H9 (cell line): ENCODE results near the gene FILIP1. TPM values are rescaled to one million over a fixed set of nuclear protein-coding genes. Genes with fewer than 3 reads are reported as not detected.
A peak's percentile ranks its signal among the peaks of the same experiment; 100 is the strongest.

Experiments
- DNase-seq: peaks from one replicate; pipeline ENCODE4 v3.0.0-alpha.2; 2017
- H2AFZ ChIP-seq: one replicate; pipeline ENCODE4 v1.6.1; 2013; ENCODE audit warnings: mild to moderate bottlenecking, low read length, control low read depth, moderate library complexity
- H2AK5ac ChIP-seq: 2 replicates; pipeline ENCODE4 v1.6.1; 2013; ENCODE audit warnings: low read length, control low read depth, mixed read lengths; ENCODE audit not compliant: insufficient read length
- H2BK120ac ChIP-seq: one replicate; pipeline ENCODE4 v1.6.1; 2013; ENCODE audit warnings: low read depth, mild to moderate bottlenecking, low read length, control low read depth, inconsistent platforms; ENCODE audit not compliant: poor library complexity, severe bottlenecking
- H2BK12ac ChIP-seq: 2 replicates; pipeline ENCODE4 v1.6.1; 2013; ENCODE audit warnings: low read length, control low read depth, mixed read lengths, low read depth; ENCODE audit not compliant: insufficient read length
- H2BK15ac ChIP-seq: 2 replicates; pipeline ENCODE4 v1.6.1; 2013; ENCODE audit warnings: low read depth, low read length, control low read depth
- H2BK20ac ChIP-seq: one replicate; pipeline ENCODE4 v1.6.1; 2013; ENCODE audit warnings: low read depth, mild to moderate bottlenecking, low read length, control low read depth, inconsistent platforms; ENCODE audit not compliant: poor library complexity, severe bottlenecking
- H2BK5ac ChIP-seq: 2 replicates; pipeline ENCODE4 v1.6.1; 2013; ENCODE audit warnings: low read length, control low read depth, mixed read lengths; ENCODE audit not compliant: insufficient read length
- H3K14ac ChIP-seq: 2 replicates; pipeline ENCODE4 v1.6.1; 2013; ENCODE audit warnings: low read length, control low read depth; ENCODE audit not compliant: insufficient read depth
- H3K18ac ChIP-seq: 2 replicates; pipeline ENCODE4 v1.6.1; 2013; ENCODE audit warnings: low read depth, mild to moderate bottlenecking, mixed read lengths, low read length, control low read depth; ENCODE audit not compliant: insufficient read length
- H3K23ac ChIP-seq: 2 replicates; pipeline ENCODE4 v1.6.1; 2013; ENCODE audit warnings: low read length, control low read depth, mixed read lengths, low read depth; ENCODE audit not compliant: insufficient read length
- H3K23me2 ChIP-seq: 2 replicates; pipeline ENCODE4 v1.6.1; 2013; ENCODE audit warnings: low read depth, mild to moderate bottlenecking, mixed read lengths, low read length, control low read depth; ENCODE audit not compliant: insufficient read length, poor library complexity, severe bottlenecking
- H3K27ac ChIP-seq: 2 replicates; pipeline ENCODE4 v1.5.1; 2013; ENCODE audit warnings: low read length, control low read depth, mixed read lengths, low read depth; ENCODE audit not compliant: insufficient read length
- H3K27me3 ChIP-seq: 2 replicates; pipeline ENCODE4 v1.6.1; 2013; ENCODE audit warnings: low read length, control low read depth, inconsistent platforms; ENCODE audit not compliant: insufficient read depth
- H3K4ac ChIP-seq: 2 replicates; pipeline ENCODE4 v1.6.1; 2013; ENCODE audit warnings: low read depth, mild to moderate bottlenecking, control low read depth, inconsistent platforms, low read length, moderate library complexity
- H3K4me1 ChIP-seq: 2 replicates; pipeline ENCODE4 v1.6.1; 2013; ENCODE audit warnings: low read length, control low read depth, inconsistent platforms; ENCODE audit not compliant: insufficient read depth
- H3K4me2 ChIP-seq: 2 replicates; pipeline ENCODE4 v1.6.1; 2013; ENCODE audit warnings: low read length, control low read depth, mixed read lengths; ENCODE audit not compliant: insufficient read length, insufficient read depth
- H3K56ac ChIP-seq: 2 replicates; pipeline ENCODE4 v1.6.1; 2013; ENCODE audit warnings: low read depth, mild to moderate bottlenecking, mixed read lengths, low read length, control low read depth; ENCODE audit not compliant: insufficient read length
- H3K79me1 ChIP-seq: 2 replicates; pipeline ENCODE4 v1.6.1; 2013; ENCODE audit warnings: low read depth, mild to moderate bottlenecking, moderate library complexity, low read length, control low read depth, inconsistent platforms; ENCODE audit not compliant: insufficient read depth, poor library complexity, severe bottlenecking
- H3K79me2 ChIP-seq: 2 replicates; pipeline ENCODE4 v1.6.1; 2013; ENCODE audit warnings: low read length, control low read depth, inconsistent platforms; ENCODE audit not compliant: insufficient read depth
- H3K9ac ChIP-seq: 2 replicates; pipeline ENCODE4 v1.6.1; 2013; ENCODE audit warnings: low read length, control low read depth, mixed read lengths; ENCODE audit not compliant: insufficient read length; ENCODE audit errors: extremely low read depth
- H3K9me3 ChIP-seq: one replicate; pipeline ENCODE4 v1.6.1; 2013; ENCODE audit warnings: low read depth, low read length, inconsistent platforms; ENCODE audit not compliant: control insufficient read depth
- H3T11ph ChIP-seq: one replicate; pipeline ENCODE4 v1.6.1; 2013; ENCODE audit warnings: mild to moderate bottlenecking, low read length, control low read depth, inconsistent platforms
- H4K20me1 ChIP-seq: one replicate; pipeline ENCODE4 v1.6.1; 2013; ENCODE audit not compliant: control insufficient read depth, insufficient read length, insufficient read depth
- H4K5ac ChIP-seq: 2 replicates; pipeline ENCODE4 v1.6.1; 2013; ENCODE audit warnings: low read depth, mild to moderate bottlenecking, mixed read lengths, low read length, control low read depth; ENCODE audit not compliant: insufficient read length
- H4K8ac ChIP-seq: replicated peaks from 2 replicates; pipeline ENCODE4 v1.6.1; 2013; ENCODE audit warnings: low read length, control low read depth, mixed read lengths, low read depth; ENCODE audit not compliant: insufficient read length
- H4K91ac ChIP-seq: 2 replicates; pipeline ENCODE4 v1.6.1; 2013; ENCODE audit warnings: low read depth, mild to moderate bottlenecking, moderate library complexity, mixed read lengths, low read length, control low read depth; ENCODE audit not compliant: insufficient read length
- H3K27ac Mint-ChIP-seq, 3 experiments: 2 replicates in 2 of 3; 3 replicates in 1 of 3; pipeline ENCODE4 v1.8.0; 2020 to 2021; ENCODE audit warnings: mixed read lengths in 3 of 3, mild to moderate bottlenecking in 1 of 3, moderate library complexity in 1 of 3
- H3K27me3 Mint-ChIP-seq: 2 replicates; pipeline ENCODE4 v1.8.0; 2021; ENCODE audit warnings: low read depth, mild to moderate bottlenecking, moderate library complexity, mixed read lengths
- H3K36me3 Mint-ChIP-seq, 3 experiments: 2 replicates in 2 of 3; 3 replicates in 1 of 3; pipeline ENCODE4 v1.8.0; 2020 to 2021; ENCODE audit warnings: low read depth in 3 of 3, mixed read lengths in 3 of 3; ENCODE audit not compliant: insufficient read depth in 1 of 3
- H3K4me1 Mint-ChIP-seq, 2 experiments: 2 replicates each; pipeline ENCODE4 v1.8.0; 2020; ENCODE audit warnings: mixed read lengths in 2 of 2
- H3K4me3 Mint-ChIP-seq, 2 experiments: 2 replicates in 1 of 2; 3 replicates in 1 of 2; pipeline ENCODE4 v1.8.0; 2020 to 2021; ENCODE audit warnings: mild to moderate bottlenecking in 2 of 2, mixed read lengths in 2 of 2, moderate library complexity in 1 of 2
- H3K9me3 Mint-ChIP-seq, 2 experiments: 2 replicates in 1 of 2; 3 replicates in 1 of 2; pipeline ENCODE4 v1.8.0; 2020; ENCODE audit warnings: mild to moderate bottlenecking in 2 of 2, mixed read lengths in 2 of 2, moderate library complexity in 1 of 2
- CTCF ChIP-seq: fragments of 200-600 bp; sonication (generic); conservative IDR thresholded peaks from 3 replicates; pipeline ENCODE4 v1.8.0; 2021; ENCODE audit warnings: antibody characterized with exemption, mild to moderate bottlenecking
- total RNA-seq: library from RNA; stranded (reverse); gene quantifications from 2 replicates; pipeline ENCODE4 v1.2.1, GENCODE V29; 2021

FILIP1 gene
- total RNA-seq, 1 experiment from 2014 or later, result 10.5 TPM

DNA sequence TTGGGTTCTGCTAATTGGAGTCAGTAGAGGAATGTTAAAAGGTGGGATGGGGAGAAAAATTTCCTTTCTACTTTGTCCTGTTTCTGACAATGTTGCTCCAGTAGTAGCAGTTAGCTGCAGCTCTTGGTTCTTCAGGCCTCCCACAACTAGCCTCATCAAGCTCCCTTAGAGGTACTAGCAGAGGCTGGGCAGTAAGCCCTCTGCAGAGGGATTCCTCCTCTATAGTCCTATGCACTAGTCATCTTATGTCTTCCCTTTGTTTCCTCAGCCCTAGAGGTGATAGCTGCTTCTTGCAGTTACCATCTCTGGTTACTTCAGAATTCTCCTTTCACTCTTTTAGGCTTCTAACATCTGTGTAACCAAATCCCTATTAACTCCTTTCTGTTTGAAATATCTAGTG, 99.8 kb downstream of the FILIP1 start:
- H3K18ac ChIP-seq, result no peak overlapping the region
- H3K23ac ChIP-seq, result no peak overlapping the region
- H3K56ac ChIP-seq, result no peak overlapping the region
- no peak overlapping the region for H2BK15ac ChIP-seq
- no peak overlapping the region for H3K4ac ChIP-seq
- H3K79me1 ChIP-seq, result no peaks in the 10 kb centered on the region
- no peaks in the 10 kb centered on the region for H3K27me3 ChIP-seq
- no peaks in the 10 kb centered on the region for H3K4me1 ChIP-seq
- no peaks in the 10 kb centered on the region for H3K23me2 ChIP-seq
- no peak overlapping the region for H2BK12ac ChIP-seq
- H3K79me2 ChIP-seq, result no peaks in the 10 kb centered on the region
- no peak overlapping the region for H3K4me2 ChIP-seq
- H3K9ac ChIP-seq, result no peak overlapping the region
- H3K9me3 Mint-ChIP-seq, result no peaks in the 10 kb centered on the region
- no peaks in the 10 kb centered on the region for H3K36me3 Mint-ChIP-seq
- no peak overlapping the region for H3K27ac Mint-ChIP-seq
- no peak overlapping the region for H3K27ac ChIP-seq
- DNase-seq, result no peak
- H2BK120ac ChIP-seq, result no peak overlapping the region
- peak; percentile 24; the same call in 1 of the 3 replicates for TF ChIP-seq CTCF
- no peak overlapping the region for H3K4me3 Mint-ChIP-seq
- no peaks in the 10 kb centered on the region for H4K20me1 ChIP-seq
- H3K27me3 Mint-ChIP-seq, result no peaks in the 10 kb centered on the region; the same call in 1 of the 2 replicates
- H2AK5ac ChIP-seq, result no peak overlapping the region
- no peak overlapping the region for H2BK5ac ChIP-seq
- no peaks in the 10 kb centered on the region for H3K4me1 Mint-ChIP-seq
- H3K9me3 ChIP-seq, result no peaks in the 10 kb centered on the region
- H2BK20ac ChIP-seq, result no peak overlapping the region
- H2AFZ ChIP-seq, result no peak overlapping the region
- no peak overlapping the region for H4K5ac ChIP-seq
- H3T11ph ChIP-seq, result no peak overlapping the region
- no peak overlapping the region for H4K91ac ChIP-seq
- no peak overlapping the region for H4K8ac ChIP-seq
- H3K14ac ChIP-seq, result no peak overlapping the region
